CD14-positive monocyte (primary cell): ENCODE measurements around the gene GTF2H3. TPM values are rescaled to one million over a fixed set of nuclear protein-coding genes. Genes with fewer than 3 reads are reported as not detected.

ENCODE experiments used
- DNase-seq, 3 donors: peaks; one replicate each; pipeline ENCODE4 v3.0.0-alpha.2; 2011 to 2022
- H2AFZ ChIP-seq: 2 replicates; pipeline ENCODE4 v1.6.0; 2012; ENCODE audit warnings: mild to moderate bottlenecking, low read depth, low read length, inconsistent platforms; ENCODE audit not compliant: insufficient read depth, poor library complexity, severe bottlenecking
- H3K27ac ChIP-seq, 2 donors: 1 replicate in 1 of 2; 2 replicates in 1 of 2; pipeline ENCODE4 v1.5.1; 2012 to 2013; ENCODE audit warnings: low read length in 2 of 2, control low read depth in 1 of 2, inconsistent platforms in 1 of 2, low read depth in 1 of 2, mild to moderate bottlenecking in 1 of 2
- H3K27me3 ChIP-seq, 2 donors: one replicate each; pipeline versions ENCODE4 v1.6.0 to v1.6.1; 2011 to 2013; ENCODE audit warnings: low read length in 2 of 2; ENCODE audit not compliant: control insufficient read depth in 2 of 2, insufficient read depth in 2 of 2
- H3K36me3 ChIP-seq, 2 donors: replicated peaks in 1 of 2; 1 replicate in 1 of 2; 2 replicates in 1 of 2; pipeline versions ENCODE4 v1.5.1 to v1.6.1; 2012 to 2013; ENCODE audit warnings: low read length in 2 of 2, control low read depth in 1 of 2, inconsistent platforms in 1 of 2, mild to moderate bottlenecking in 1 of 2; ENCODE audit not compliant: insufficient read depth in 2 of 2, control insufficient read depth in 1 of 2
- H3K4me1 ChIP-seq, 2 donors: 1 replicate in 1 of 2; 2 replicates in 1 of 2; pipeline versions ENCODE4 v1.5.1 to v1.6.1; 2012 to 2013; ENCODE audit warnings: low read length in 2 of 2, control low read depth in 1 of 2, inconsistent platforms in 1 of 2, mild to moderate bottlenecking in 1 of 2, moderate library complexity in 1 of 2; ENCODE audit not compliant: insufficient read depth in 2 of 2, control insufficient read depth in 1 of 2
- H3K4me2 ChIP-seq: replicated peaks from 2 replicates; pipeline ENCODE3; 2012; ENCODE audit warnings: low read length, moderate library complexity, mild to moderate bottlenecking; ENCODE audit not compliant: poor library complexity, severe bottlenecking; ENCODE audit errors: extremely low read depth
- H3K4me3 ChIP-seq, 3 experiments: fragments of 200-600 bp in 1 of 3; sonication (generic) in 1 of 3; replicated peaks in 1 of 3; 1 replicate in 2 of 3; 2 replicates in 1 of 3; pipeline ENCODE4 v1.5.1; 2011 to 2013; ENCODE audit warnings: low read length in 3 of 3, mild to moderate bottlenecking in 3 of 3, control low read depth in 2 of 3, low read depth in 2 of 3, inconsistent platforms in 1 of 3, moderate library complexity in 1 of 3
- H3K79me2 ChIP-seq: 2 replicates; pipeline ENCODE4 v1.6.0; 2012; ENCODE audit warnings: mild to moderate bottlenecking, control low read depth, inconsistent platforms, low read length, moderate library complexity; ENCODE audit not compliant: insufficient read depth
- H3K9ac ChIP-seq: 2 replicates; pipeline ENCODE4 v1.6.0; 2017; ENCODE audit warnings: low read length, mild to moderate bottlenecking; ENCODE audit not compliant: insufficient read depth, poor library complexity, severe bottlenecking
- H3K9me3 ChIP-seq, 2 donors: replicated peaks in 1 of 2; 1 replicate in 1 of 2; 2 replicates in 1 of 2; pipeline versions ENCODE4 v1.5.1 to v1.6.1; 2012 to 2013; ENCODE audit warnings: low read length in 2 of 2, control low read depth in 1 of 2; ENCODE audit not compliant: control insufficient read depth in 1 of 2, insufficient read depth in 1 of 2
- H4K20me1 ChIP-seq: 2 replicates; pipeline ENCODE4 v1.6.0; 2012; ENCODE audit warnings: mild to moderate bottlenecking, low read length, control low read depth, moderate library complexity; ENCODE audit not compliant: insufficient read depth
- H3K27ac Mint-ChIP-seq, 7 donors: one replicate each; pipeline ENCODE4 v1.8.0; 2020; ENCODE audit warnings: mild to moderate bottlenecking in 7 of 7, mixed read lengths in 7 of 7, moderate library complexity in 6 of 7, inconsistent platforms in 2 of 7
- H3K27me3 Mint-ChIP-seq, 3 donors: one replicate each; pipeline ENCODE4 v1.8.0; 2021 to 2022; ENCODE audit warnings: low read depth in 3 of 3, mild to moderate bottlenecking in 3 of 3, mixed read lengths in 3 of 3, moderate library complexity in 3 of 3, inconsistent platforms in 1 of 3
- H3K36me3 Mint-ChIP-seq, 2 donors: one replicate each; pipeline ENCODE4 v1.8.0; 2020; ENCODE audit warnings: mixed read lengths in 2 of 2, inconsistent platforms in 1 of 2, mild to moderate bottlenecking in 1 of 2
- H3K4me1 Mint-ChIP-seq: one replicate; pipeline ENCODE4 v1.8.0; 2020; ENCODE audit warnings: mild to moderate bottlenecking, mixed read lengths
- H3K4me3 Mint-ChIP-seq, 2 donors: one replicate each; pipeline ENCODE4 v1.8.0; 2020; ENCODE audit warnings: mild to moderate bottlenecking in 2 of 2, mixed read lengths in 2 of 2, moderate library complexity in 1 of 2
- H3K9me3 Mint-ChIP-seq, 7 donors: one replicate each; pipeline ENCODE4 v1.8.0; 2020 to 2022; ENCODE audit warnings: mixed read lengths in 7 of 7, mild to moderate bottlenecking in 6 of 7, moderate library complexity in 6 of 7, inconsistent platforms in 2 of 7
- WGBS: methylation state at CpG from one replicate; pipeline ENCODE4 v1.1.5; 2013; ENCODE audit warnings: missing lambda C conversion rate; ENCODE audit not compliant: insufficient coverage; 5-methylcytosine and 5-hydroxymethylcytosine counted together
- intact Hi-C, 2 donors: fragments of 100-400 bp; cut with micrococcal nuclease; formaldehyde crosslinking; loops; one replicate each; pipeline versions ENCODE4 v1.15.0 to v1.15.1; 2023
- polyA plus RNA-seq, 3 donors: library from polyadenylated mRNA; depleted of rRNA in 1 of 3; unstranded in 2 of 3; stranded (reverse) in 1 of 3; fragments of 300-500 nt in 2 of 3; fragments of >200 nt in 1 of 3; fragmentation: Illumina TruSeq in 2 of 3; gene quantifications; 1 replicate in 2 of 3; 2 replicates in 1 of 3; pipeline ENCODE4 v1.2.3, GENCODE V29; 2012 to 2021
- small RNA-seq: library from RNA; depleted of rRNA; stranded (forward); fragments of <200 nt; gene quantifications from one replicate; pipeline ENCODE3, GENCODE V24; 2012; ENCODE audit warnings: low read depth; ENCODE audit not compliant: insufficient read length
- TF ChIP-seq, protein P1 (sequence below): fragments of 200-600 bp; IDR thresholded peaks from one replicate; pipeline ENCODE4 v1.8.0; 2022; ENCODE audit warnings: antibody characterized with exemption, mild to moderate bottlenecking

GTF2H3 gene
- polyA plus RNA-seq, 3 donors = 8.2 to 21.7 (median 12.3) TPM

DNA sequence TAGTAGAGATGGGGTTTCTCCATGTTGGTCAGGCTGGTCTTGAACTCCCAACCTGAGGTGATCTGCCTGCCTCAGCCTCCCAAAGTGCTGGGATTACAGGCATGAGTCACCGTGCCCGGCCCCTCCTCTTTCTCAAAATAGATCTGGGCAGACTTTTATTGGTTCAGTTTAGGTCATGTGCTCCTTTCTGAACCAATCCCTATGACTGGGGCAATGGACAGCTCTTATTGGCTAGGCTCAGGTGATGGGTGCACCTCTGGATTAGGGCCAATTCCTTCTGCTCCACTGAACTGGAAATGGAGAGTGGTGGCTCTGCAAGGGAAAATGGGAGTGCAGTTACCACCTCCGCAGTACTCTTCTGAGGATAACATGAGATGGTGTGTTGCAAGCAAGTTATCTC, 72.3 kb downstream of the GTF2H3 start:
- DNase-seq = peak in 1 of 3 donors; percentile 5
- intact Hi-C loops = no loop called here
- peaks cover 0 to under 1% (median 0%) of the 10 kb centered on the region in 3 donors for H3K27me3 Mint-ChIP-seq
- no peaks in the 10 kb centered on the region for H3K36me3 ChIP-seq
- no peak overlapping the region for H3K4me3 ChIP-seq
- no peak overlapping the region for H3K9ac ChIP-seq
- peaks cover 0 to 6% (median 2%) of the 10 kb centered on the region in 7 donors for H3K9me3 Mint-ChIP-seq
- H3K27me3 ChIP-seq = no peaks in the 10 kb centered on the region
- no peak overlapping the region for H3K27ac ChIP-seq
- H3K4me1 Mint-ChIP-seq = peaks cover 2% of the 10 kb centered on the region
- no peak overlapping the region for H2AFZ ChIP-seq
- no peaks in the 10 kb centered on the region for H3K9me3 ChIP-seq
- WGBS = 93% methylated on average over 3 of the region's 3 CpGs
- no peaks in the 10 kb centered on the region for H3K4me1 ChIP-seq
- H3K36me3 Mint-ChIP-seq = no peaks in the 10 kb centered on the region
- no peak overlapping the region for H3K4me3 Mint-ChIP-seq
- no peak overlapping the region for H3K27ac Mint-ChIP-seq
- no peak overlapping the region for H3K4me2 ChIP-seq
- H4K20me1 ChIP-seq = no peaks in the 10 kb centered on the region
- no peaks in the 10 kb centered on the region for H3K79me2 ChIP-seq
- TF ChIP-seq, protein P1, sequence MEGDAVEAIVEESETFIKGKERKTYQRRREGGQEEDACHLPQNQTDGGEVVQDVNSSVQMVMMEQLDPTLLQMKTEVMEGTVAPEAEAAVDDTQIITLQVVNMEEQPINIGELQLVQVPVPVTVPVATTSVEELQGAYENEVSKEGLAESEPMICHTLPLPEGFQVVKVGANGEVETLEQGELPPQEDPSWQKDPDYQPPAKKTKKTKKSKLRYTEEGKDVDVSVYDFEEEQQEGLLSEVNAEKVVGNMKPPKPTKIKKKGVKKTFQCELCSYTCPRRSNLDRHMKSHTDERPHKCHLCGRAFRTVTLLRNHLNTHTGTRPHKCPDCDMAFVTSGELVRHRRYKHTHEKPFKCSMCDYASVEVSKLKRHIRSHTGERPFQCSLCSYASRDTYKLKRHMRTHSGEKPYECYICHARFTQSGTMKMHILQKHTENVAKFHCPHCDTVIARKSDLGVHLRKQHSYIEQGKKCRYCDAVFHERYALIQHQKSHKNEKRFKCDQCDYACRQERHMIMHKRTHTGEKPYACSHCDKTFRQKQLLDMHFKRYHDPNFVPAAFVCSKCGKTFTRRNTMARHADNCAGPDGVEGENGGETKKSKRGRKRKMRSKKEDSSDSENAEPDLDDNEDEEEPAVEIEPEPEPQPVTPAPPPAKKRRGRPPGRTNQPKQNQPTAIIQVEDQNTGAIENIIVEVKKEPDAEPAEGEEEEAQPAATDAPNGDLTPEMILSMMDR = no peak

GRCh38 chr12:123707466-123707865, 73.8 kb downstream of the GTF2H3 start:
- H4K20me1 ChIP-seq = no peaks in the 10 kb centered on the region
- H3K4me3 ChIP-seq = no peak overlapping the region
- TF ChIP-seq, protein P1 = no peak
- no peaks in the 10 kb centered on the region for H3K27me3 ChIP-seq
- peaks cover 5 to 7% of the 10 kb centered on the region in 2 donors for H3K4me1 ChIP-seq
- H3K36me3 Mint-ChIP-seq = no peaks in the 10 kb centered on the region
- peaks cover 2% of the 10 kb centered on the region for H3K79me2 ChIP-seq
- DNase-seq = no peak
- H3K27ac ChIP-seq = no peak overlapping the region
- H3K27me3 Mint-ChIP-seq = peaks cover 0 to 5% (median 2%) of the 10 kb centered on the region in 3 donors
- no peak overlapping the region for H3K4me2 ChIP-seq
- no peak overlapping the region for H3K27ac Mint-ChIP-seq
- peaks cover 10% of the 10 kb centered on the region for H3K4me1 Mint-ChIP-seq
- peaks cover 0 to 7% (median 2%) of the 10 kb centered on the region in 7 donors for H3K9me3 Mint-ChIP-seq
- no peak overlapping the region for H2AFZ ChIP-seq
- H3K9ac ChIP-seq = no peak overlapping the region
- no peaks in the 10 kb centered on the region for H3K9me3 ChIP-seq
- intact Hi-C loops = no loop called here
- no CpG with 5 or more reads among the region's 4 CpGs for WGBS
- no peak overlapping the region for H3K4me3 Mint-ChIP-seq
- no peaks in the 10 kb centered on the region for H3K36me3 ChIP-seq

Small RNA genes within 50 kb of the gene (small RNA-seq; reads per million reads assigned to genes)
- gene SNORA9B = 18.0 reads per million, percentile 86 among the genes with 10 or more reads in this experiment

Other genes with a start within 250 kb of the GTF2H3 start
- gene KMT5A, start 249.7 kb upstream of the GTF2H3 start, polyA plus RNA-seq = 10 to 100 TPM in 1 of 3 donors, 1 to 10 TPM in 1, under 1 TPM in 1; 0.81 to 20.3 (median 2.6) TPM
- 10 to 100 TPM; 19.3 to 25.1 (median 21.0) TPM for gene RILPL2, start 197.1 kb upstream of the GTF2H3 start, polyA plus RNA-seq
- 10 to 100 TPM; 13.4 to 19.5 (median 16.7) TPM for gene SNRNP35, start 175.7 kb upstream of the GTF2H3 start, polyA plus RNA-seq
- gene RILPL1, start 100.1 kb upstream of the GTF2H3 start, polyA plus RNA-seq = 1 to 10 TPM in 1 of 3 donors, not detected in 2; 1.2 TPM
- gene TMED2, start 49.3 kb upstream of the GTF2H3 start, polyA plus RNA-seq = 100 to 1,000 TPM in 2 of 3 donors, 10 to 100 TPM in 1; 43.0 to 351 (median 323) TPM
- gene DDX55, start 31.7 kb upstream of the GTF2H3 start, polyA plus RNA-seq = 10 to 100 TPM in 1 of 3 donors, 1 to 10 TPM in 2; 6.6 to 32.9 (median 8.8) TPM
- gene EIF2B1, start 143 bp upstream of the GTF2H3 start, polyA plus RNA-seq = 10 to 100 TPM; 55.7 to 73.4 (median 69.3) TPM
- 1 to 10 TPM in 1 of 3 donors, under 1 TPM in 1, not detected in 1; 0.24 to 1.1 TPM for gene TCTN2, start 37.3 kb downstream of the GTF2H3 start, polyA plus RNA-seq
- 10 to 100 TPM; 11.5 to 16.9 (median 14.4) TPM for gene ATP6V0A2, start 78.5 kb downstream of the GTF2H3 start, polyA plus RNA-seq
- gene DNAH10, start 128.5 kb downstream of the GTF2H3 start, polyA plus RNA-seq = not detected